Measurements from ENCODE around the gene DENND2C.

The DENND2C gene

DNA sequence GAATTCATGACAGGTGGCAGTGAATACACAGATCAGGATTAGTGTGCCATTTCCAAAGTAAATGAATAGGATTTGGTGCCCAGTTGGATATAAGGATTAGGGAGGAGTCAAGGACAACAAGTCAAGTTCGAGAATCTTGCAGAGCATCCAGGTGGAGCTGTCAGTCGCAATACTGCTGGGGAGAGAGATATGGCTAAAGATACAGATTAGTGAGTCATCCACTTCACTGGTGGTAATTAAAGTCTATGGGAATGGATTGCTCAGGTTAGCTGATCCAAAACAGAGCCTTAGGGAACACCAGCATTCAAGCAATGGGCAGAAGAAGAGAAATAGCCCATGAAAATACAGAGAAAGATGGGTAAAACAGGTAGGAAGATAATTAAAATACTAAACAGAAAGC lies 115.3 kb downstream of the DENND2C start:
- DNase-seq (ENCODE audit: low read depth, low spot score): no peak
- H3K4me3 ChIP-seq (ENCODE audit: low read length): no peak overlapping the region

DNA sequence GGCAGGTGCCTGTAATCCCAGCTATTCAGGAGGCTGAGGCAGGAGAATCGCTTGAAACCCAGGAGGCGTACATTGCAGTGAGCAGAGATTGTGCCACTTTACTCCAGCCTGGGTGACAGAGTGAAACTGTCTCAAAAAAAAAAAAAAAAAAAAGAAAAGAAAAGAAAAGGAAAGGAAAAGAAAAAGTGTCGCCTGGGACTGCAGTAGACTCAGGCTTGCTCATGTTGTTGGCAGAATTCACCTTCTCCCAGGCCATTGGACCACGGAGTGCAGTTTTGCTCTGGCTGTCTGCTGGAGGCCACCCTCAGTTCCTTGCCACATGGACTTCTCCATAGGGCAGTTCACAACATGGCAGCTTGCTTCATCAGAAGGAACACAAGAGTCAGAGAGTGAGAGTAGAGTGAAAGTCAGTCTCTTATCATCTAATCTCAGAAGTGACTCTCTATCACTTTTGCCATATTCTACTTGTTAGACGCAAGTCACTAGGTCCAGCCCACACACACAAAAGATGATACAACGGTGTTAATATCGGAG lies 117.7 kb downstream of the DENND2C start:
- H3K4me3 ChIP-seq (ENCODE audit: low read length): no peak overlapping the region
- DNase-seq (ENCODE audit: low read depth, low spot score): no peak

DNA sequence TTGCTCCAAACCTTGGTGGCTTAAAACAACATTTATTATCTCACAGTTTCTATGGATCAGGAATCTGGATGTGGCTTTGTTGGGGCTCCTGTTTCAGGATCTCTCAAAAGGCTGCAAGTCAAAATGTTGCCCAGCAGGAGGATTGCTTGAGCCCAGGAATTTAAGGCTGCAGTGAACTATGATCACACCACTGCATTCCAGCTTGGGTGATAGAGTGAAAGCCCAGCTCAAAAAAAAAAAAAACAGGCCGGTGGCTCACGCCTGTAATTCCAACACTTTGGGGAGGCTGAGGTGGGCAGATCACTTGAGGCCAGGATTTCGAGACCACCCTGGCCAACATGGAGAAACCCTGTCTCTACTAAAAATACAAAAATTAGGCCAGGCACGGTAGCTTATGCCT lies 118.4 kb downstream of the DENND2C start:
- no peak for DNase-seq (ENCODE audit: low read depth, low spot score)
- no peak overlapping the region for H3K4me3 ChIP-seq (ENCODE audit: low read length)

DNA sequence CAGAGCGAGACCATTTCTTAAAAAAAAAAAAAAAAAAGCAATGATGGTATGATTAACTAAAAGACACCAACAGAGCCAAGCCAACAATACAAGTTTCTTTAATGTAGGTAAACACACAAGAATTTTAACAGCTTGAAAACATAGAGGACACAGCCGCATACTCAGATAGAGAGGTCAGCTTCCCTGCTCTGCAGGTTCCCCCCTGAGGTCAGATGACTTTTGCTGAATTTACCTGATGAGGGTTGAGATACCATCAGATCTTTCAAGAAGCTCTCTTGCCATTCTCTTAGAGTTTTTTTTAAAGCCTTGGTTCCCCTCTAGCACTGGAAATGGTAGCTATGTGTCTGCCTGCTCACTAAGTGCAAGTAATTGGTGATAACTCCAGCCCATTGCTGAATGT lies 119.5 kb downstream of the DENND2C start:
- no peak for DNase-seq (ENCODE audit: low read depth, low spot score)
- H3K4me3 ChIP-seq (ENCODE audit: low read length): no peak overlapping the region

DNA sequence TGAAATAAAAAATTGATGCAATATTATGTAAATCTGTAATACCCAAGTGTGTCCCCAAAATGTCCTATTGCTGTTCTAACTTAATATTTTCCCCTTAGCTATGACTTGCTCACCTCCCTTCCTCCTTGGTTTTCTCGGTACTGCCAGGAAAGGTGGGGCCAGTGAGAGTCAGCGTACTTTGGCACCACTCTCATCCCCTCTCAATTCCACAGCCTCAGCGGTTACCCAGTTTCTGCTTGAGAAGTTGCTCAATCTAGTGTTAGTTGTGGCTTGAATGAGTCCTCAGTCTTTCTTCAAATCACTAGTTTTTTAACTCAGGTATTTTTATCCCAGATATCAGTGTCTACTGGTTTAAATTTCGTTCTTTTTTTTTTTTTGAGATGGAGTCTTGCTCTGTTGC lies 120.7 kb downstream of the DENND2C start:
- H3K4me3 ChIP-seq (ENCODE audit: low read length): no peak overlapping the region
- no peak for DNase-seq (ENCODE audit: low read depth, low spot score)

DNA sequence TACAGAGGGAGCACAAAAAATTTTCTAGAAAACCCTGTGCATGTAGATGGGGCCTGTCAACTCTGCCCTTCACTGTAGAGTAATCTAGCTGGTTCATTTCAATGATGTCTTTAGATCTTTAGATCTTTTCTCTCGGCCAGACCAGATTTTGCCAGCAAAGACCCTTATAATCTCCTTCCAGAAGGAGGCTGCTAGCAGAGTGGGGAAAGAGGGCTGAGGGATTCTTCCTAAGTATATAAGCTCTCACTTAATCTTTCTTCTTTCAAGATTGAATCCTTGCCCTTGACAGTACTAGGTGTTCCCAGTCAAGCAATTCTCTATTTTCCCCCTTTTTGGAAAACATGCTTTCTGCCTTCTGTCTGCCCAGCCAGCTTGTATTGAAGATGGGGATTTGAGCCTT lies 122.8 kb downstream of the DENND2C start:
- no peak for DNase-seq (ENCODE audit: low read depth, low spot score)
- no peak overlapping the region for H3K4me3 ChIP-seq (ENCODE audit: low read length)

DNA sequence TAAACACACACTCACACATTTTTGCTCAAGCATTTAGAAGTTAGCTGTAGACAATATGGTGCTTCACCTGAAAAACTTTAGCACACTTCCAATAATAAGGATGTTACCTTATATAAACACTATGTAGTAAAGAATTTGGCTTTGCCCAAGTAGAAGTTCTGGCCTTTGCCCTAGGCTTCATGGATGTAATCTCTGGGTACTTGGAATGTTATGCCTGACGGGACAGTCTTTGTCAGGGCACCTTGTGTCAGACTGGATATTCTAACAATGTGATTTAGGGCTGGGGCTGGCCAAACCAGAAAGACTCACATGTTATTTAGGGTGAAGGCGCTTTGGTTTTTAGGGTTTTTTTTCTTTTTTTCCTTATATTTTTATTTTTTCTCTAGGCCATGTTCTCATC lies 124.1 kb downstream of the DENND2C start:
- no peak for DNase-seq (ENCODE audit: low read depth, low spot score)
- H3K4me3 ChIP-seq (ENCODE audit: low read length): no peak overlapping the region

DNA sequence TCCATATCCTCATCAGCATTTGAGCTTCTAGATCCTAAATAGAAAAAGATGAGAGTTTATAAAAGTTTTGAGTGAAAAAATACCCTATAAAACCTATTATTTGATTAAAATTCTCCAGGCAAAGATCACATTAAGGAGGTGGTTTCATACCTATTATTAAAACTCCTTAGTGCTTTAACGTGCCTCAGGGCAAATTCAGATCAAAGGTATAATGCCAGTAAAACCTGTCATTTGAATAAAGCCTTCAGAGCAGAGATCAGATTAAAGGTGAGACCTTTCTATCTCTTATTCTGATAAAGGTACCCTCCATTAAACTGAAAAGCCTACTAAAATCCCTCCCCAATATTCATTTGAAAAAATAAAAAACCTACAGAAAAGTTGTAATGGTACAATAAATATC lies 124.5 kb downstream of the DENND2C start:
- no peak overlapping the region for H3K4me3 ChIP-seq (ENCODE audit: low read length)
- DNase-seq (ENCODE audit: low read depth, low spot score): no peak

DNA sequence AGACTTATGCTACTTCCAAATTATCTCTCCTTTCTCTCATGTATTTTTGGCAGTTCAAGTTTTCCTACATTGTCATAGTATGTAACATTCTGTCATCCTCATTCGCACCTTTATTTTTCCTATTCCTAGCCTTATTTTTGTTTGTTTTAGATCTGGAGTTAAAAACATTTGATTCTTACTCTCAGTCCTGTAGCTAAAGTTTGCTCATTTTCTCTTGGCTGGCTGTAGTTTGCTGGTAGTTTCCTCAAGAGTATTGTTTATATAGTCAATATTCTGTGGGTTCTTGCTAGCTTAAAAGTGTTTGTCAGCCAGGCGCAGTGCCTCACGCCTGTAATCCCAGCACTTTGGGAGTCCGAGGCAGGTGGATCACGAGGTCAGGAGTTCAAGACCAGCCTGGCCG lies 129.0 kb downstream of the DENND2C start:
- H3K4me3 ChIP-seq (ENCODE audit: low read length): no peak overlapping the region
- DNase-seq (ENCODE audit: low read depth, low spot score): no peak

DNA sequence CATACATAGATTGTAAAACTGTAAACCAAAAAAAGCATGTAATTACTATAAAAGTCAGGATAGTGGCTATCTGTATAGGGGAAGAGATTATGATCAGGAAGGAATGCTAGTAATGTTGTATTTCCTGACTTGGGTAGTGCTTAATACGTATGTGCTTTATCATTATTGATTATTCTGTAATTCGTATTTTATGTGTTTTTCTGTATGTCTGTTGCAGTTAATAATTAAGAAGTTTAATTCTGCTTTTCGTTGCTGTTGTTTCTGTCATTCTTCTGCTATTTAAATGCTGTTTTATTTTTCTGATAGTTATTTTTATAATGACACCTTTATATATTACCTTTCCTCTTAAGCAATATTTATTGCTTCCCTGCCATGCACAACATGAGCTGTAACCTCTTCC lies 129.6 kb downstream of the DENND2C start:
- no peak for DNase-seq (ENCODE audit: low read depth, low spot score)
- no peak overlapping the region for H3K4me3 ChIP-seq (ENCODE audit: low read length)

DNA sequence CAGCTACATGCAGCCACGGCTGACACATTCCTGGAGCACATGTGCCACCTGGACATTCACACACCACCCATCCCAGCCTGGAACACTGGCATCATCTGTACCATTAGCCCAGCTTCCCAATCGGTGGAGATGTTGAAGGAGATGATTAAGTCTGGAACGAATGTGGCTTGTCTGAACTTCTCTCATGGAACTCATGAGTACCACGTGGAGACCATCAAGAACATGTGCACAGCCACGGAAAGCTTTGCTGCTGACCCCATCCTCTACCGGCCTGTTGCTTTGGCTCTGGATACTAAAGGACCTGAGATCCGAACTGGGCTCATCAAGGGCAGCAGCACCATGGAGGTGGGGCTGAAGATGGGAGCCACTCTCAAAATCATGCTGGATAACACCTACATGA lies 133.8 kb downstream of the DENND2C start:
- no peak overlapping the region for H3K4me3 ChIP-seq (ENCODE audit: low read length)
- no peak for DNase-seq (ENCODE audit: low read depth, low spot score)

DNA sequence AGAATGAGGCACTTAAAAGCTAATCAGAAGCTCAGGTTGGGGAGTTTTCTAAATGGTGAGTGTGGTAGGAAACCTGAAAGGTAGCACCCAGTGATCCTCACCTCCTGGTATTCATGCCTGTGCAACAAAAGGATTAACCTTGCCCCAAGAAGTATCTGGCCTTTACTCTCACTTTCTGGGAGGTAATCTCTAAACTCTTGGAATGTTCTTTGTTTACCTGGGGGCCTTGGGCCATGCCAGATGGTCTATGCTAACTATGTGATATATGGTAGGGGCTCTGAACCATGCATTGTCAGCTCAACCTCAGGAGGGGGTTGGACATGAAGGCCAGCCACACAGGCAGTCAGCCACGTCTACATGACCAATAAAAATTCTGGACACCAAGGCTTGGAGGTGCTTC lies 134.4 kb downstream of the DENND2C start:
- no peak overlapping the region for H3K4me3 ChIP-seq (ENCODE audit: low read length)
- DNase-seq (ENCODE audit: low read depth, low spot score): no peak

Measured in Jurkat, Clone E6-1 (cell line).